Sigmoid colon (tissue), 3 donors: ENCODE results near the gene KRT83.

Experiments used
- POLR2A ChIP-seq, 2 donors: fragments of 450-650 bp; IDR thresholded peaks; one replicate each; pipeline ENCODE4 v1.6.1; 2016; ENCODE audit warnings: antibody characterized with exemption in 2 of 2, mild to moderate bottlenecking in 2 of 2, moderate library complexity in 2 of 2
- TF ChIP-seq, protein P1 (sequence below), 4 experiments: fragments of 450-650 bp in 3 of 4; fragments of 200-600 bp in 1 of 4; IDR thresholded peaks; one replicate each; pipeline ENCODE4 v1.5.1; 2016 to 2019; ENCODE audit warnings: antibody characterized with exemption in 4 of 4, mild to moderate bottlenecking in 3 of 4, moderate library complexity in 2 of 4

- no peak for TF ChIP-seq POLR2A (IDR thresholded peaks at IDR 0.05)
- TF ChIP-seq, protein P1, sequence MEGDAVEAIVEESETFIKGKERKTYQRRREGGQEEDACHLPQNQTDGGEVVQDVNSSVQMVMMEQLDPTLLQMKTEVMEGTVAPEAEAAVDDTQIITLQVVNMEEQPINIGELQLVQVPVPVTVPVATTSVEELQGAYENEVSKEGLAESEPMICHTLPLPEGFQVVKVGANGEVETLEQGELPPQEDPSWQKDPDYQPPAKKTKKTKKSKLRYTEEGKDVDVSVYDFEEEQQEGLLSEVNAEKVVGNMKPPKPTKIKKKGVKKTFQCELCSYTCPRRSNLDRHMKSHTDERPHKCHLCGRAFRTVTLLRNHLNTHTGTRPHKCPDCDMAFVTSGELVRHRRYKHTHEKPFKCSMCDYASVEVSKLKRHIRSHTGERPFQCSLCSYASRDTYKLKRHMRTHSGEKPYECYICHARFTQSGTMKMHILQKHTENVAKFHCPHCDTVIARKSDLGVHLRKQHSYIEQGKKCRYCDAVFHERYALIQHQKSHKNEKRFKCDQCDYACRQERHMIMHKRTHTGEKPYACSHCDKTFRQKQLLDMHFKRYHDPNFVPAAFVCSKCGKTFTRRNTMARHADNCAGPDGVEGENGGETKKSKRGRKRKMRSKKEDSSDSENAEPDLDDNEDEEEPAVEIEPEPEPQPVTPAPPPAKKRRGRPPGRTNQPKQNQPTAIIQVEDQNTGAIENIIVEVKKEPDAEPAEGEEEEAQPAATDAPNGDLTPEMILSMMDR (IDR thresholded peaks at IDR 0.05) = no peak
These were observed 26.6 kb upstream of the KRT83 start for GRCh38 chr12:52347551-52348510.
